OCI-LY7 (cell line): ENCODE data around the gene MRC2. TPM values are rescaled to one million over a fixed set of nuclear protein-coding genes. Genes with fewer than 3 reads are reported as not detected.

Source experiments
- BruUV-seq: library from RNA; stranded (reverse); fragments of 400-500 nt; replicated peaks from 2 replicates; lab custom pipeline; 2021; lab: Mats Ljungman, UMichigan
- CTCF ChIA-PET: fragments of 300-600 bp; sonication (Branson Sonifier 250); formaldehyde crosslinking; loops from one replicate; lab custom pipeline; 2022; ENCODE audit warnings: antibody characterized with exemption; ENCODE audit not compliant: unreplicated experiment; lab: Charles Lee
- POLR2A ChIA-PET: fragments of 300-600 bp; sonication (Branson Sonifier 250); formaldehyde crosslinking; loops from one replicate; lab custom pipeline; 2022; ENCODE audit warnings: antibody characterized with exemption; lab: Charles Lee
- DNase-seq: peaks from one replicate; pipeline ENCODE4 v3.0.0-alpha.2; 2015; ENCODE audit warnings: low spot score
- H2AFZ ChIP-seq: fragments of 200-600 bp; sonication (generic), shearing (Covaris generic); 2 replicates; pipeline ENCODE4 v1.6.1; 2014; ENCODE audit warnings: mild to moderate bottlenecking, antibody characterized with exemption, low read length, moderate library complexity
- H3K27ac ChIP-seq: fragments of 200-600 bp; sonication (generic); 2 replicates; pipeline ENCODE4 v1.5.1; 2014; ENCODE audit warnings: mixed run types, low read depth, mild to moderate bottlenecking, moderate library complexity, low read length, inconsistent platforms; ENCODE audit not compliant: poor library complexity, severe bottlenecking
- H3K36me3 ChIP-seq: fragments of 200-600 bp; sonication (generic); 2 replicates; pipeline ENCODE4 v1.6.1; 2014; ENCODE audit warnings: mild to moderate bottlenecking, antibody characterized with exemption, low read length, moderate library complexity, mixed read lengths; ENCODE audit not compliant: insufficient read depth
- H3K4me1 ChIP-seq: fragments of 200-600 bp; sonication (generic); 2 replicates; pipeline ENCODE4 v1.5.1; 2014; ENCODE audit warnings: mild to moderate bottlenecking, low read length; ENCODE audit not compliant: insufficient read depth, poor library complexity, severe bottlenecking
- H3K4me2 ChIP-seq: fragments of 200-600 bp; sonication (generic); 2 replicates; pipeline ENCODE4 v1.6.1; 2014; ENCODE audit warnings: mild to moderate bottlenecking, low read length
- H3K4me3 ChIP-seq: fragments of 200-600 bp; sonication (generic); 2 replicates; pipeline ENCODE4 v1.5.1; 2014; ENCODE audit warnings: mild to moderate bottlenecking, low read depth, low read length; ENCODE audit not compliant: poor library complexity, severe bottlenecking
- H3K79me2 ChIP-seq: fragments of 200-600 bp; sonication (generic); 2 replicates; pipeline ENCODE4 v1.6.1; 2016; ENCODE audit warnings: low read depth, mild to moderate bottlenecking, low read length, moderate library complexity, mixed read lengths; ENCODE audit not compliant: insufficient read depth
- H3K9me2 ChIP-seq: fragments of 200-600 bp; sonication (generic); 2 replicates; pipeline ENCODE4 v1.6.1; 2016; ENCODE audit warnings: mild to moderate bottlenecking, low read length, mixed read lengths; ENCODE audit not compliant: insufficient read depth
- H3K9me3 ChIP-seq: fragments of 200-600 bp; sonication (generic); 2 replicates; pipeline ENCODE4 v1.6.1; 2014; ENCODE audit warnings: mild to moderate bottlenecking, mixed run types, low read length, mixed read lengths
- H4K20me1 ChIP-seq: fragments of 200-600 bp; sonication (generic); 2 replicates; pipeline ENCODE4 v1.6.1; 2014; ENCODE audit warnings: mild to moderate bottlenecking, antibody characterized with exemption, low read length, moderate library complexity, mixed read lengths; ENCODE audit not compliant: insufficient read depth
- CTCF ChIP-seq: fragments of 200-600 bp; sonication (generic); conservative IDR thresholded peaks from 2 replicates; pipeline ENCODE4 v1.5.1; 2014; ENCODE audit warnings: mild to moderate bottlenecking, antibody characterized with exemption, low read length, moderate library complexity, mixed read lengths
- EZH2phosphoT487 ChIP-seq: fragments of 200-600 bp; sonication (generic); IDR thresholded peaks from 2 replicates; pipeline ENCODE4 v1.6.1; 2018; ENCODE audit warnings: low read depth, borderline replicate concordance, mild to moderate bottlenecking, mixed run types, antibody characterized with exemption, low read length, moderate library complexity, mixed read lengths
- intact Hi-C: fragments of 100-400 bp; cut with micrococcal nuclease; formaldehyde crosslinking; loops from one replicate; pipeline ENCODE4 v1.10.0; 2022; ENCODE audit not compliant: unreplicated experiment
- total RNA-seq, 2 experiments: library from RNA; depleted of rRNA in 1 of 2; stranded (reverse); fragments of >200 nt in 1 of 2; shearing (Covaris generic) in 1 of 2; gene quantifications; 2 replicates each; pipeline ENCODE4 v1.2.3, GENCODE V29; 2014 to 2022

The MRC2 gene
- total RNA-seq, 2 experiments from 2014 or later, result 0.19 to 0.27 TPM

DNA sequence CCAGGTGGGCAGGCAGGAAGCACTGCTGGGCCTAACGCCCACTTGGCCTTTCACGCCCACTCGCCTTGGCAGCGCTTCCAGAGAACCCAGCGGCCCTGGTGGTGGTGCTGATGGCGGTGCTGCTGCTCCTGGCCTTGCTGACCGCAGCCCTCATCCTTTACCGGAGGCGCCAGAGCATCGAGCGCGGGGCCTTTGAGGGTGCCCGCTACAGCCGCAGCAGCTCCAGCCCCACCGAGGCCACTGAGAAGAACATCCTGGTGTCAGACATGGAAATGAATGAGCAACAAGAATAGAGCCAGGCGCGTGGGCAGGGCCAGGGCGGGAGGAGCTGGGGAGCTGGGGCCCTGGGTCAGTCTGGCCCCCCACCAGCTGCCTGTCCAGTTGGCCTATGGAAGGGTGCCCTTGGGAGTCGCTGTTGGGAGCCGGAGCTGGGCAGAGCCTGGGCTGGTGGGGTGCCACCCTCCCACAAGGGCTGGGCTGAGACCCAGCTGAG lies 64.7 kb downstream of the MRC2 start:
- Histone ChIP-seq H2AFZ (no peak overlapping the region), H3K9me2 (no peaks in the 10 kb centered on the region), H4K20me1 (no peaks in the 10 kb centered on the region), H3K9me3 (no peaks in the 10 kb centered on the region), H3K79me2 (no peaks in the 10 kb centered on the region), H3K4me1 (no peaks in the 10 kb centered on the region), H3K27ac (no peak overlapping the region), H3K36me3 (no peaks in the 10 kb centered on the region), H3K4me3 (no peak overlapping the region), H3K4me2 (no peak overlapping the region)
- intact Hi-C loops, result no loop called here
- no peak for DNase-seq
- BruUV-seq, result no TSS peak
- ChIA-PET CTCF (no interaction called here), POLR2A (interaction anchor here (0.6 kb wide), 1 partner anchor 525 kb away, joined by 3 read pairs; no protein-coding TSS in a partner anchor)
- no peak for TF ChIP-seq CTCF
- TF ChIP-seq EZH2phosphoT487, result no peak

DNA sequence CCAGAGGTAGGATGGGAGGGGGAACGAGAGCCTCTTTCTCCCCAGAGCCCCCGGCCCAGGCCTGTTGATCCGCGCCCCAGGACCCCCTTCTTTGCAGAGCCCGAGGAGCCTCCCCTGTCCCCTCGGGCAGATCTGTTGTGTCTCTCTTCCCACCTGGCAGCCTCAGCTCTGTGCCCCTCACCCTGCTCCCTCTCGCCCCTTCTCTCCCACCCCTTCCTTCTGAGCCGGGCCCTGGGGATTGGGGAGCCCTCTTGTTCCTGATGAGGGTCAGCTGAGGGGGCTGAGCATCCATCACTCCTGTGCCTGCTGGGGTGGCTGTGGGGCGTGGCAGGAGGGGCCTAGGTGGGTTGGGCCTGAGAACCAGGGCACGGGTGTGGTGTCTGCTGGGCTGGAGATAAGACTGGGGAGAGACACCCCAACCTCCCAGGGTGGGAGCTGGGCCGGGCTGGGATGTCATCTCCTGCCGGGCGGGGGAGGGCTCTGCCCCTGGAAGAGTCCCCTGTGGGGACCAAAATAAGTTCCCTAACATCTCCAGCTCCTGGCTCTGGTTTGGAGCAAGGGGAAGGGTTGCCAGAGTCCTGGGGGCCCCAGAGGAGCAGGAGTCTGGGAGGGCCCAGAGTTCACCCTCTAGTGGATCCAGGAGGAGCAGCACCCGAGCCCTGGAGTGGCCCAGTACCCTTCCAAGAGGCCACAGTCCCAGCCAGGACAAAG lies 65.4 kb downstream of the MRC2 start:
- ChIA-PET POLR2A (no interaction called here), CTCF (no interaction called here)
- Histone ChIP-seq H3K27ac (no peak overlapping the region), H3K4me3 (no peak overlapping the region), H4K20me1 (no peaks in the 10 kb centered on the region), H3K9me3 (no peaks in the 10 kb centered on the region), H3K9me2 (no peaks in the 10 kb centered on the region), H3K36me3 (no peaks in the 10 kb centered on the region), H3K4me2 (no peak overlapping the region), H3K4me1 (no peaks in the 10 kb centered on the region), H3K79me2 (no peaks in the 10 kb centered on the region), H2AFZ (no peak overlapping the region)
- no peak for DNase-seq
- TF ChIP-seq CTCF, result peak; percentile 44
- TF ChIP-seq EZH2phosphoT487, result no peak
- intact Hi-C loops, result no loop called here
- BruUV-seq, result no TSS peak
